ENCODE data around the gene KDM2B.

The KDM2B gene

DNA sequence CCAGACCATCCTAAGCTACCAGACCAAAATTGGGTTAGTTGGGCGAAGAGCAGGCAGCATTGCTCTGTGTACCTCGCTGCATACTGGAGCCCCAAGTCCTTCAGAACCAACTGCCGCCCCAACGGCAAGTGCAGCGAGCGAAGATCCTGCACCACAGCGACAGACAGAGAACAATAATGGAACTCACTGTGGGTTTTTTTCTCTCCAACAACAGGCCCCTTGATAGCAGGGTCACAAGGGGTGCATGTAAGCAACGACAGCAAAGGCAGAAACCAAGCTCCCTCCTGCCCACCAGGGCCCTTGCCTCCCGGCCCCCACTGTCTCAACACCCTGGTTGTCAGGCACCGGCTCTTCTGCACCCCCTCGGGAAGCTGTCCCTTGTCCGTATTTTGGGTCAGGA, 141.9 kb downstream of the KDM2B start:
- Histone ChIP-seq H3K36me3 (ENCODE audit: control insufficient read depth in 1 of 2, insufficient read depth in 2 of 2, low read depth in 1 of 2, low read length in 2 of 2) (peaks cover 52 to 67% of the 10 kb centered on the region in 2 experiments), H3K18ac (ENCODE audit: low read depth in 1 of 2, low read length in 2 of 2) (no peak overlapping the region), H3K4me3 (ENCODE audit: insufficient read depth in 1 of 2, low read depth in 1 of 2, low read length in 2 of 2) (no peak overlapping the region), H3K9ac (ENCODE audit: low read length) (no peak overlapping the region), H3K4me1 (ENCODE audit: control insufficient read depth, insufficient read depth, low read depth, low read length) (peaks cover 5% of the 10 kb centered on the region), H3K4ac (ENCODE audit: low read depth in 1 of 2, low read length in 2 of 2) (no peak overlapping the region), H4K91ac (ENCODE audit: low read length) (no peak overlapping the region), H3K27ac (ENCODE audit: low read length, poor library complexity, severe bottlenecking) (no peak overlapping the region), H2BK15ac (ENCODE audit: low read depth, poor library complexity, severe bottlenecking) (no peak overlapping the region), H3K79me1 (replicated peaks; ENCODE audit: low read length, poor library complexity, severe bottlenecking) (peaks cover 14% of the 10 kb centered on the region), H4K8ac (ENCODE audit: low read length) (no peak overlapping the region), H3K27me3 (ENCODE audit: control insufficient read depth in 1 of 2, insufficient read depth in 1 of 2, low read length in 2 of 2) (no peaks in the 10 kb centered on the region), H2AK5ac (ENCODE audit: low read length, severe bottlenecking) (no peak overlapping the region), H2BK120ac (ENCODE audit: low read depth, low read length) (no peak overlapping the region), H2BK12ac (ENCODE audit: low read length in 2 of 2) (no peak overlapping the region), H3K14ac (ENCODE audit: low read length in 2 of 2) (no peak overlapping the region), H3K9me3 (ENCODE audit: control insufficient read depth, low read length) (peaks cover 6% of the 10 kb centered on the region), H2BK5ac (ENCODE audit: low read depth, low read length, poor library complexity, severe bottlenecking) (no peak overlapping the region), H2AFZ (ENCODE audit: low read depth, low read length) (no peak overlapping the region), H3K23ac (ENCODE audit: low read length in 2 of 2) (no peak overlapping the region), H3K4me2 (ENCODE audit: low read length, poor library complexity, severe bottlenecking) (no peak overlapping the region)
- DNase-seq: no peak
- 95% methylated on average over 9 of the region's 12 CpGs for WGBS

DNA sequence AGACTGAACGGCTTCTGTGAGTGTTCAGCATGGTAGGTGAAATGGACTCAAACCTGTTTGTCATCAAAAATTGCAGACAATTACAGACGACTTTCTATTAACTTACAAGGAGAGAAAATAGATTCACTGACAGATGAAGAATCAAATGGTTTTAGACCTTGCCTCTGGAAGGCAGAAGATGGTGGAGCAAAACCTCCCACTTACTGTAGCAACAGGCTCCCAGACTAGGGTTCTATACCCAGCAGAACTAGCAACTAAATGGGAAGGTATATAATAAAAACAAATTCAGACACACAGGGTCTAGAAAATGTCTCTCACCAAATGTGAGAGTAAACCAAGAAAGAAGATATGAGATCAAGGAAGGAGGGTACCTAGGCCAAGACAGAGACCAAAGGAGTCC, 144.1 kb downstream of the KDM2B start:
- Histone ChIP-seq H2BK15ac (ENCODE audit: low read depth, poor library complexity, severe bottlenecking) (no peak overlapping the region), H3K4me3 (ENCODE audit: insufficient read depth in 1 of 2, low read depth in 1 of 2, low read length in 2 of 2) (no peak overlapping the region), H4K8ac (ENCODE audit: low read length) (no peak overlapping the region), H4K91ac (ENCODE audit: low read length) (no peak overlapping the region), H3K27ac (ENCODE audit: low read length, poor library complexity, severe bottlenecking) (no peak overlapping the region), H3K9ac (ENCODE audit: low read length) (no peak overlapping the region), H3K14ac (ENCODE audit: low read length in 2 of 2) (no peak overlapping the region), H3K9me3 (ENCODE audit: control insufficient read depth, low read length) (peaks cover 6% of the 10 kb centered on the region), H3K23ac (ENCODE audit: low read length in 2 of 2) (no peak overlapping the region), H2BK12ac (ENCODE audit: low read length in 2 of 2) (no peak overlapping the region), H3K18ac (ENCODE audit: low read depth in 1 of 2, low read length in 2 of 2) (no peak overlapping the region), H2AK5ac (ENCODE audit: low read length, severe bottlenecking) (no peak overlapping the region), H2BK120ac (ENCODE audit: low read depth, low read length) (no peak overlapping the region), H3K4me1 (ENCODE audit: control insufficient read depth, insufficient read depth, low read depth, low read length) (no peaks in the 10 kb centered on the region), H2BK5ac (ENCODE audit: low read depth, low read length, poor library complexity, severe bottlenecking) (no peak overlapping the region), H3K36me3 (ENCODE audit: control insufficient read depth in 1 of 2, insufficient read depth in 2 of 2, low read depth in 1 of 2, low read length in 2 of 2) (peaks cover 41 to 83% of the 10 kb centered on the region in 2 experiments), H3K27me3 (ENCODE audit: control insufficient read depth in 1 of 2, insufficient read depth in 1 of 2, low read length in 2 of 2) (no peaks in the 10 kb centered on the region), H2AFZ (ENCODE audit: low read depth, low read length) (no peak overlapping the region), H3K4ac (ENCODE audit: low read depth in 1 of 2, low read length in 2 of 2) (no peak overlapping the region), H3K4me2 (ENCODE audit: low read length, poor library complexity, severe bottlenecking) (no peak overlapping the region), H3K79me1 (replicated peaks; ENCODE audit: low read length, poor library complexity, severe bottlenecking) (peaks cover 6% of the 10 kb centered on the region)
- no CpG with 5 or more reads among the region's 2 CpGs for WGBS
- DNase-seq: no peak

DNA sequence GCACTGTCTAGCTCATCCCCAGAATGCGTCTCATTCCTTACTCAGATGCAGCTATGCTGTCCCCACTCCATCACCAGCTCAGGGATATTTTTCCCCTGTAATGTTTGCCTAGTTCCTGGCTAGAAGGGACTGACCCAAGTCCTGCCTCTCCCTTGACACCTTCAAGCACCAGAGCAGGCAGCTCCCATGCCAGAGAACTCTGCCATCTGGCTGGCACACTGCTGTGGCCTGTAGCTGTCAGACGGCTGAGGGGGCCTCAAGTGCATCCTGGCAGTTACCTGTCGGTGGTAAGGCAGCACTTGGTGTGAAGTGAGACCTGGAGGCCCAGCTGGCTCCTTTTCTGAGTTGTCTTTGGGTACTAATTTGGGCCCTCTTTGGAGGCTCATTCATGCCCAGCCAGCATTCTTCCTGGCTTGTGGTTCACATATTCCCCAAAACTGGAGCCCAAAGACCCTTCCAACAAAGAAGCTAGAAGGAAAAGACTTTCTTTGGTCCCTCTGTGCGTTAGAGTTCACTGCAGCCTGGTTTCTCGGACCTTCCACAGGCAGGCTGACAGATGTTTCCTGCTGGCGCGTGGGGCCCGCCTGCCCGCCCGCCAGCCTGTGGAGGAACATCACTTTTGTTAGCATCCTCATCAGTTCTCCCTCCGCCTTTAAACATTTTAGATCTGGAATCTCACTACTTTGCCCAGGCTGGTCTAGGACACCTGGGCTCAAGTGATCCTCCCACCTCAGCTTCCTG, 147.9 kb downstream of the KDM2B start:
- Histone ChIP-seq H4K8ac (ENCODE audit: low read length) (no peak overlapping the region), H3K27me3 (ENCODE audit: control insufficient read depth in 1 of 2, insufficient read depth in 1 of 2, low read length in 2 of 2) (no peaks in the 10 kb centered on the region), H3K14ac (ENCODE audit: low read length in 2 of 2) (no peak overlapping the region), H2AFZ (ENCODE audit: low read depth, low read length) (no peak overlapping the region), H3K4ac (ENCODE audit: low read depth in 1 of 2, low read length in 2 of 2) (no peak overlapping the region), H3K18ac (ENCODE audit: low read depth in 1 of 2, low read length in 2 of 2) (no peak overlapping the region), H3K4me3 (ENCODE audit: insufficient read depth in 1 of 2, low read depth in 1 of 2, low read length in 2 of 2) (no peak overlapping the region), H3K9me3 (ENCODE audit: control insufficient read depth, low read length) (peaks cover 6% of the 10 kb centered on the region), H3K9ac (ENCODE audit: low read length) (no peak overlapping the region), H3K27ac (ENCODE audit: low read length, poor library complexity, severe bottlenecking) (no peak overlapping the region), H2AK5ac (ENCODE audit: low read length, severe bottlenecking) (no peak overlapping the region), H3K79me1 (replicated peaks; ENCODE audit: low read length, poor library complexity, severe bottlenecking) (peaks cover 9% of the 10 kb centered on the region), H4K91ac (ENCODE audit: low read length) (no peak overlapping the region), H3K36me3 (ENCODE audit: control insufficient read depth in 1 of 2, insufficient read depth in 2 of 2, low read depth in 1 of 2, low read length in 2 of 2) (peaks cover 24 to 86% of the 10 kb centered on the region in 2 experiments), H2BK5ac (ENCODE audit: low read depth, low read length, poor library complexity, severe bottlenecking) (no peak overlapping the region), H3K4me1 (ENCODE audit: control insufficient read depth, insufficient read depth, low read depth, low read length) (no peaks in the 10 kb centered on the region), H3K23ac (ENCODE audit: low read length in 2 of 2) (no peak overlapping the region), H2BK120ac (ENCODE audit: low read depth, low read length) (no peak overlapping the region), H3K4me2 (ENCODE audit: low read length, poor library complexity, severe bottlenecking) (no peak overlapping the region), H2BK12ac (ENCODE audit: low read length in 2 of 2) (no peak overlapping the region), H2BK15ac (ENCODE audit: low read depth, poor library complexity, severe bottlenecking) (no peak overlapping the region)
- WGBS: 94% methylated on average over 11 of the region's 11 CpGs
- no peak for DNase-seq

DNA sequence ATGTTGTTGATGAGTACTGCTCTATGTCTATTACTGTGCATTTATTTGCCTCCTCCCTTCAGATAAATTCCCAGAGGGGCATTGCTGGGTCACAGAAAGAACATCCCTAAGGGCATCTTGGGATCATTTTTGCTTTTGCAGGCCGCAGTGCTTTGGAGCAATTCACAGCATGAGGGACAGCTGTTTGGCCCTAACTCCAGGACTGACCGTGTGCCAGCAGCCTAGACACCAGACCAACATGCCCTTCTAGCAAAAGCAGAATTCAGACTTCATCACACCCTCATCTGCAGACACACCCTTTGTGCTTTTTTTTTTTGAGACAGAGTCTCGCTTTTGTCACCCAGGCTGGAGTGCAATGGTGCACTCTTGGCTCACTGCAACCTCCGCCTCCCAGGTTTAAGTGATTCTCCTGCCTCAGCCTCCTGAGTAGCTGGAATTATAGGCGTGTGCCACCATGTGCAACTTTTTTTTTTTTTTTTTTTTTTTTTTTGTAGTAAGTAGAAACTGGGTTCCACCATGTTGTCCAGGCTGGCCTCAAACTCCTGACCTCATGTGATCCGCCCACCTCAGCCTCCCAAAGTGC, 149.9 kb downstream of the KDM2B start:
- Histone ChIP-seq H2BK5ac (ENCODE audit: low read depth, low read length, poor library complexity, severe bottlenecking) (no peak overlapping the region), H3K4me3 (ENCODE audit: insufficient read depth in 1 of 2, low read depth in 1 of 2, low read length in 2 of 2) (no peak overlapping the region), H2AFZ (ENCODE audit: low read depth, low read length) (no peak overlapping the region), H3K23ac (ENCODE audit: low read length in 2 of 2) (no peak overlapping the region), H2BK120ac (ENCODE audit: low read depth, low read length) (no peak overlapping the region), H3K18ac (ENCODE audit: low read depth in 1 of 2, low read length in 2 of 2) (no peak overlapping the region), H3K9me3 (ENCODE audit: control insufficient read depth, low read length) (no peaks in the 10 kb centered on the region), H3K27ac (ENCODE audit: low read length, poor library complexity, severe bottlenecking) (no peak overlapping the region), H3K14ac (ENCODE audit: low read length in 2 of 2) (no peak overlapping the region), H3K36me3 (ENCODE audit: control insufficient read depth in 1 of 2, insufficient read depth in 2 of 2, low read depth in 1 of 2, low read length in 2 of 2) (peaks cover 24 to 91% of the 10 kb centered on the region in 2 experiments), H3K79me1 (replicated peaks; ENCODE audit: low read length, poor library complexity, severe bottlenecking) (peaks cover 6% of the 10 kb centered on the region), H3K4me2 (ENCODE audit: low read length, poor library complexity, severe bottlenecking) (no peak overlapping the region), H4K8ac (ENCODE audit: low read length) (no peak overlapping the region), H3K9ac (ENCODE audit: low read length) (no peak overlapping the region), H3K4ac (ENCODE audit: low read depth in 1 of 2, low read length in 2 of 2) (no peak overlapping the region), H3K27me3 (ENCODE audit: control insufficient read depth in 1 of 2, insufficient read depth in 1 of 2, low read length in 2 of 2) (no peaks in the 10 kb centered on the region), H2BK15ac (ENCODE audit: low read depth, poor library complexity, severe bottlenecking) (no peak overlapping the region), H2AK5ac (ENCODE audit: low read length, severe bottlenecking) (no peak overlapping the region), H3K4me1 (ENCODE audit: control insufficient read depth, insufficient read depth, low read depth, low read length) (peaks cover 3% of the 10 kb centered on the region), H2BK12ac (ENCODE audit: low read length in 2 of 2) (no peak overlapping the region), H4K91ac (ENCODE audit: low read length) (no peak overlapping the region)
- WGBS: 98% methylated on average over 4 of the region's 6 CpGs
- DNase-seq: no peak
